OCI-LY3 (cell line): Measurements from ENCODE around the gene NCBP3.

Experiments used
- H2AFZ ChIP-seq: fragments of 200-600, 300-600 bp; shearing (Covaris generic); 2 replicates; pipeline ENCODE4 v1.6.0; 2014; ENCODE audit warnings: antibody characterized with exemption, low read depth, low read length
- H3K27ac ChIP-seq: fragments of 200-600, 300-600 bp; sonication (generic); 2 replicates; pipeline ENCODE4 v1.5.1; 2014; ENCODE audit warnings: mild to moderate bottlenecking, low read length, moderate library complexity, mixed read lengths
- H3K27me3 ChIP-seq: fragments of 200-600, 300-600 bp; sonication (generic); 2 replicates; pipeline ENCODE4 v1.6.1; 2014; ENCODE audit warnings: low read depth, low read length, mixed read lengths
- H3K36me3 ChIP-seq: fragments of 200-600, 300-600 bp; sonication (generic); replicated peaks from 2 replicates; pipeline ENCODE3; 2014; ENCODE audit warnings: low read depth, low read length, mixed read lengths
- H3K4me1 ChIP-seq: fragments of 300-600, 200-600 bp; sonication (generic); 2 replicates; pipeline ENCODE4 v1.6.1; 2014; ENCODE audit warnings: low read length, mixed read lengths
- H3K4me2 ChIP-seq: fragments of 200-600, 300-600 bp; sonication (generic); 2 replicates; pipeline ENCODE4 v1.6.1; 2014; ENCODE audit warnings: low read length, mixed read lengths
- H3K4me3 ChIP-seq: fragments of 300-600, 200-600 bp; sonication (generic); 2 replicates; pipeline ENCODE4 v1.5.1; 2014; ENCODE audit warnings: antibody characterized with exemption, mild to moderate bottlenecking, low read length, moderate library complexity
- H3K79me2 ChIP-seq: fragments of 300-600, 200-600 bp; shearing (Covaris generic); 2 replicates; pipeline ENCODE4 v1.6.1; 2014; ENCODE audit warnings: mild to moderate bottlenecking, low read length, mixed read lengths
- H3K9ac ChIP-seq: fragments of 300-600, 200-600 bp; shearing (Covaris generic); 2 replicates; pipeline ENCODE4 v1.6.0; 2014; ENCODE audit warnings: mild to moderate bottlenecking, low read length, moderate library complexity
- H3K9me3 ChIP-seq: fragments of 200-600, 300-600 bp; shearing (Covaris generic); 2 replicates; pipeline ENCODE4 v1.6.1; 2014; ENCODE audit warnings: low read length, mixed read lengths; ENCODE audit not compliant: insufficient read depth
- H4K20me1 ChIP-seq: fragments of 200-600, 300-600 bp; sonication (generic); 2 replicates; pipeline ENCODE4 v1.6.1; 2016; ENCODE audit warnings: low read length, mixed read lengths; ENCODE audit not compliant: insufficient read depth
- CTCF ChIP-seq: fragments of 200-600, 300-600 bp; sonication (generic); IDR thresholded peaks from 2 replicates; pipeline ENCODE4 v1.5.1; 2014; ENCODE audit warnings: antibody characterized with exemption, low read length, low read depth
- EZH2phosphoT487 ChIP-seq: fragments of 200-600 bp; shearing (Covaris generic); IDR thresholded peaks from 2 replicates; pipeline ENCODE4 v1.6.1; 2018; ENCODE audit warnings: antibody characterized with exemption, mixed run types, low read depth

NCBP3 gene

GRCh38 chr17:3798273-3799180, 47.5 kb downstream of the NCBP3 start:
- H3K36me3 ChIP-seq: no peaks in the 10 kb centered on the region
- no peaks in the 10 kb centered on the region for H3K27me3 ChIP-seq
- H3K9me3 ChIP-seq: no peaks in the 10 kb centered on the region
- no peak overlapping the region for H2AFZ ChIP-seq
- H3K4me1 ChIP-seq: no peaks in the 10 kb centered on the region
- no peak for TF ChIP-seq EZH2phosphoT487
- no peak for TF ChIP-seq CTCF
- no peak overlapping the region for H3K4me2 ChIP-seq
- H3K79me2 ChIP-seq: no peaks in the 10 kb centered on the region
- H4K20me1 ChIP-seq: no peaks in the 10 kb centered on the region
- no peak overlapping the region for H3K9ac ChIP-seq
- H3K27ac ChIP-seq: no peak overlapping the region
- no peak overlapping the region for H3K4me3 ChIP-seq

- H2AFZ ChIP-seq: no peak overlapping the region
These were observed 49.2 kb downstream of the NCBP3 start for GRCh38 chr17:3796822-3797170.

GRCh38 chr17:3796110-3796821, 49.8 kb downstream of the NCBP3 start:
- Histone ChIP-seq H3K4me2 (no peak overlapping the region), H3K9ac (no peak overlapping the region), H4K20me1 (no peaks in the 10 kb centered on the region), H3K27ac (no peak overlapping the region), H3K36me3 (no peaks in the 10 kb centered on the region), H3K79me2 (no peaks in the 10 kb centered on the region), H3K9me3 (no peaks in the 10 kb centered on the region), H3K4me3 (no peak overlapping the region), H3K27me3 (no peaks in the 10 kb centered on the region), H2AFZ (no peak overlapping the region), H3K4me1 (peaks cover 4% of the 10 kb centered on the region; the same call in 1 of the 2 replicates)
- TF ChIP-seq EZH2phosphoT487 (no peak), CTCF (no peak)

More at GRCh38 chr17:3796822-3797170, 49.2 kb downstream of the NCBP3 start:
- Histone ChIP-seq H4K20me1 (no peaks in the 10 kb centered on the region), H3K27me3 (no peaks in the 10 kb centered on the region), H3K4me2 (no peak overlapping the region), H3K9me3 (no peaks in the 10 kb centered on the region), H3K36me3 (no peaks in the 10 kb centered on the region), H3K4me1 (no peaks in the 10 kb centered on the region), H3K9ac (no peak overlapping the region), H3K79me2 (no peaks in the 10 kb centered on the region), H3K4me3 (no peak overlapping the region), H3K27ac (no peak overlapping the region)
- TF ChIP-seq CTCF: no peak
- no peak for TF ChIP-seq EZH2phosphoT487

- TF ChIP-seq CTCF: no peak
- TF ChIP-seq EZH2phosphoT487: no peak
- Histone ChIP-seq H3K4me3 (no peak overlapping the region), H3K9ac (no peak overlapping the region), H3K36me3 (no peaks in the 10 kb centered on the region), H2AFZ (no peak overlapping the region), H4K20me1 (no peaks in the 10 kb centered on the region), H3K4me1 (peaks cover 4% of the 10 kb centered on the region; the same call in 1 of the 2 replicates), H3K79me2 (no peaks in the 10 kb centered on the region), H3K9me3 (no peaks in the 10 kb centered on the region), H3K27ac (no peak overlapping the region), H3K27me3 (no peaks in the 10 kb centered on the region), H3K4me2 (no peak overlapping the region)
These were observed 50.5 kb downstream of the NCBP3 start for GRCh38 chr17:3795390-3796102.
